HepG2 (cell line): ENCODE measurements around the gene CCDC57. TPM values are rescaled to one million over a fixed set of nuclear protein-coding genes. Genes with fewer than 3 reads are reported as not detected.

Experiments
- AGO2 ChIP-seq: fragments of 200-400 bp; formaldehyde crosslinking; optimal IDR thresholded peaks from 2 replicates; pipeline ENCODE3; 2017; ENCODE audit warnings: mild to moderate bottlenecking, low read depth, low read length, moderate library complexity
- AKAP8 ChIP-seq: sonication (generic); formaldehyde crosslinking; IDR thresholded peaks from 2 replicates; pipeline ENCODE4 v1.5.1; 2020; ENCODE audit warnings: mild to moderate bottlenecking, missing genetic modification reagents
- AKNA ChIP-seq: sonication (generic); formaldehyde crosslinking; IDR thresholded peaks from 2 replicates; pipeline ENCODE4 v1.4.0; 2020; ENCODE audit warnings: missing genetic modification reagents, borderline replicate concordance
- CHCHD3 ChIP-seq: sonication (generic); formaldehyde crosslinking; IDR thresholded peaks from 2 replicates; pipeline ENCODE4 v1.8.0; 2022; ENCODE audit warnings: mild to moderate bottlenecking, missing genetic modification reagents, moderate library complexity
- EED ChIP-seq: sonication (generic); formaldehyde crosslinking; IDR thresholded peaks from 2 replicates; pipeline ENCODE4 v1.5.0; 2020; ENCODE audit warnings: mild to moderate bottlenecking, missing genetic modification reagents
- FIP1L1 ChIP-seq: fragments of 200-400 bp; formaldehyde crosslinking; IDR thresholded peaks from 2 replicates; pipeline ENCODE4 v1.6.1; 2018; ENCODE audit warnings: low read depth, mild to moderate bottlenecking, low read length, moderate library complexity, borderline replicate concordance; ENCODE audit not compliant: insufficient read depth
- POLR2AphosphoS5 ChIP-seq: IDR thresholded peaks from 2 replicates; pipeline ENCODE4 v1.6.1; 2012; ENCODE audit warnings: low read depth, low read length
- POLR2G ChIP-seq: fragments of 200-400 bp; formaldehyde crosslinking; IDR thresholded peaks from 2 replicates; pipeline ENCODE4 v1.6.1; 2018; ENCODE audit warnings: mild to moderate bottlenecking, low read depth, low read length, moderate library complexity
- SKIL ChIP-seq: sonication (generic); formaldehyde crosslinking; IDR thresholded peaks from 2 replicates; pipeline ENCODE4 v1.8.0; 2022; ENCODE audit warnings: missing genetic modification reagents, mild to moderate bottlenecking, moderate library complexity, borderline replicate concordance
- ZNF609 ChIP-seq: sonication (generic); formaldehyde crosslinking; IDR thresholded peaks from 2 replicates; pipeline ENCODE4 v1.4.0; 2020; ENCODE audit warnings: mild to moderate bottlenecking, missing genetic modification reagents, borderline replicate concordance
- ZNF652 ChIP-seq: IDR thresholded peaks from 2 replicates; pipeline ENCODE4 v1.6.1; 2016; ENCODE audit warnings: low read depth, borderline replicate concordance
- polyA plus RNA-seq, 8 experiments: library from polyadenylated mRNA; depleted of rRNA in 3 of 8; stranded (reverse) in 7 of 8; unstranded in 1 of 8; fragments of >200 nt; fragmentation: Illumina TruSeq in 4 of 8; extraction: Trizol in 4 of 8; gene quantifications; 2 replicates each; pipeline versions ENCODE4 v1.2.1 to v1.2.3, GENCODE V29; 2011 to 2016; ENCODE audit warnings: low read depth in 4 of 8, missing spikeins in 1 of 8, mixed read lengths in 1 of 8; ENCODE audit not compliant: insufficient read depth in 1 of 8
- total RNA-seq, 5 experiments: library from RNA; depleted of rRNA; stranded (reverse); fragments of >200 nt; fragmentation: Illumina TruSeq; extraction: Trizol; gene quantifications; 2 replicates each; pipeline ENCODE4 v1.2.3, GENCODE V29; 2016; ENCODE audit warnings: low read depth in 1 of 5

CCDC57 gene
- total and polyA plus RNA-seq, 2 of the 13 experiments (the other 11 are each of a cell fraction or from before 2014, with no cell fraction given), result 59.3 to 59.9 TPM

GRCh38 chr17:82232876-82233785 is 20.5 kb upstream of the CCDC57 start (continued):
- TF ChIP-seq AKNA (CRISPR knock-in tag) (no peak), CHCHD3 (no peak), ZNF652 (no peak), EED (CRISPR knock-in tag) (no peak), SKIL (CRISPR knock-in tag) (no peak), POLR2AphosphoS5 (peak; percentile 7; the same call in 1 of the 2 replicates), ZNF609 (CRISPR knock-in tag) (no peak), AGO2 (peak; percentile 65), AKAP8 (CRISPR knock-in tag) (peak; percentile 99), FIP1L1 (0 out of 2 replicates have a peak, but pooled peaks have one; percentile 32), POLR2G (peak; percentile 44; the same call in 1 of the 2 replicates)
